ENCODE results near the gene ENTREP1.

Gene ENTREP1

DNA sequence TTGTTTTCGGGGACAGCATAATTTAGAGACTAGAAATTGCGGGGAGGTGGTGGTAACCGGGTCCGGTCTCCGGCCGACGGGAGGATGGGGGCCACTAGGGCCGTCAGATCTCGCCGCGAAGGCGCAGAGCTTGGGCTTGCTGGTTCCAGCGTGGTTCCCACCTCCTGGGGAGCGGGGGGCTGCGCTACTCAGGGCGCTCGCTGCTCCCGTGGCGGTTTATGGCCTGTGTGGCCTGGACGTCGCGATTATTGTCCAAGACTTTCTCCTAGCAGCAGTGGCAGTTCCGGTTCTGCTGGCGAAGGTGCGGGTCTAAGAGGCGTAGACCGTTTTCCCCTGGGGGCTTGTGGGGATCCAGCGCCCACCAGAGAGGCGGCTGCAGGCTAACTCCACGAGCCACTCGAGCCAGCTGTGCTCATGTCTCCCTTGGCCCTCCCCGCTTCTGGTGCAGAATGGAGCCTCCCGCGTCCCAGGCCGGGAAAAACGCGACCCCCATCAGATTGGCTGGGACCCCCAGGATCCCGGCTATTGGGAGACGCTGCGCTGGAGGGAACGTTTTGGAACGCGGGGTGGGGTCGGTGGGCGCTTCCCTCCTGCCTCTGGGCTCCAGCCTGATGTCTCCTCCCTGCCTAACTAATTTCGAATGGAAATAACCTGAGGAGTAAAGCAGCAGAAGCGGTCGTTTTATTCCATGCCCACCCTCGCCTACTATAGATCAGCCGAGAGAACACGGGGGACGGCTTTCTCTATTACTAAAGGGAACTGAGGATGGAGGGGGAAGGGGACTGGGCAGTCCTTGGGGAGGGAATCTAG lies 87.1 kb downstream of the ENTREP1 start:
- H3K27me3 ChIP-seq (ENCODE audit: control insufficient read depth in 1 of 2, insufficient read depth in 1 of 2, low read length in 2 of 2): peaks cover 0 to 13% of the 10 kb centered on the region in 2 experiments
- DNase-seq: no peak
- no peak overlapping the region for H3K23ac ChIP-seq (ENCODE audit: low read length in 2 of 2)
- H2AK5ac ChIP-seq (ENCODE audit: low read length, severe bottlenecking): no peak overlapping the region
- no peak overlapping the region for H2BK15ac ChIP-seq (ENCODE audit: low read depth, poor library complexity, severe bottlenecking)
- 88% methylated on average over 52 of the region's 52 CpGs for WGBS
- H3K4me3 ChIP-seq (ENCODE audit: insufficient read depth in 1 of 2, low read depth in 1 of 2, low read length in 2 of 2): peak overlapping the region in 1 of 2 experiments; percentile 66
- peaks cover 2% of the 10 kb centered on the region for H3K4me1 ChIP-seq (ENCODE audit: control insufficient read depth, insufficient read depth, low read depth, low read length)
- no peak overlapping the region for H3K4ac ChIP-seq (ENCODE audit: low read depth in 1 of 2, low read length in 2 of 2)
- H3K9ac ChIP-seq (ENCODE audit: low read length): peak overlapping the region; percentile 68
- H3K4me2 ChIP-seq (ENCODE audit: low read length, poor library complexity, severe bottlenecking): no peak overlapping the region
- no peak overlapping the region for H3K14ac ChIP-seq (ENCODE audit: low read length in 2 of 2)
- H2AFZ ChIP-seq (ENCODE audit: low read depth, low read length): no peak overlapping the region
- H2BK12ac ChIP-seq (ENCODE audit: low read length in 2 of 2): no peak overlapping the region
- H3K18ac ChIP-seq (ENCODE audit: low read depth in 1 of 2, low read length in 2 of 2): no peak overlapping the region
- no peaks in the 10 kb centered on the region for H3K9me3 ChIP-seq (ENCODE audit: control insufficient read depth, low read length)
- no peaks in the 10 kb centered on the region for H3K79me1 ChIP-seq (replicated peaks; ENCODE audit: low read length, poor library complexity, severe bottlenecking)
- H3K27ac ChIP-seq (ENCODE audit: low read length, poor library complexity, severe bottlenecking): no peak overlapping the region
- no peak overlapping the region for H4K8ac ChIP-seq (ENCODE audit: low read length)
- H2BK120ac ChIP-seq (ENCODE audit: low read depth, low read length): no peak overlapping the region
- H3K36me3 ChIP-seq (ENCODE audit: control insufficient read depth in 1 of 2, insufficient read depth in 2 of 2, low read depth in 1 of 2, low read length in 2 of 2): no peaks in the 10 kb centered on the region
- H4K91ac ChIP-seq (ENCODE audit: low read length): no peak overlapping the region
- H2BK5ac ChIP-seq (ENCODE audit: low read depth, low read length, poor library complexity, severe bottlenecking): no peak overlapping the region

DNA sequence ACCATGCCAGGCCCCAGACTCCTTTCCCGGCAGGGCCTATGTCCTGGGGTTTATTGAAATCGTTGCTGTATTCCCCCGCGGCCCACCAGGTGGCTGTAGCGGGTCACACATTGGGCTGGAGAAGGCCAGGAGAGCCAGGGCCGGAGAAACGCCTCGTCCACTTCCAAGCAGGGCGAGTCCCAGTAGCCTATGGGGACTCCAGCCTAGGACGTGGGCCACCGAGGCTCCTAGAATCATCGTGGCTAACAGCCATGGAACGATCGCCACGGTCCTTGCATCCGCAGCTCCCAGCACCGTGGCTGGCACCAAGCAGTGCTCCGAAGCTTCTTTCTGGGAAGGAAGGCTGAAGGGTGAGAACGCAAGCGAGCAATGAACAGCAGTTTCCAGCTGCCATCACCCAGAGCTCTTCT lies 87.7 kb downstream of the ENTREP1 start:
- Histone ChIP-seq H2BK15ac (ENCODE audit: low read depth, poor library complexity, severe bottlenecking) (no peak overlapping the region), H3K4ac (ENCODE audit: low read depth in 1 of 2, low read length in 2 of 2) (no peak overlapping the region), H3K36me3 (ENCODE audit: control insufficient read depth in 1 of 2, insufficient read depth in 2 of 2, low read depth in 1 of 2, low read length in 2 of 2) (no peaks in the 10 kb centered on the region), H4K91ac (ENCODE audit: low read length) (no peak overlapping the region), H3K27me3 (ENCODE audit: control insufficient read depth in 1 of 2, insufficient read depth in 1 of 2, low read length in 2 of 2) (peaks cover 0 to 13% of the 10 kb centered on the region in 2 experiments), H3K9me3 (ENCODE audit: control insufficient read depth, low read length) (no peaks in the 10 kb centered on the region), H2BK12ac (ENCODE audit: low read length in 2 of 2) (no peak overlapping the region), H4K8ac (ENCODE audit: low read length) (no peak overlapping the region), H3K18ac (ENCODE audit: low read depth in 1 of 2, low read length in 2 of 2) (no peak overlapping the region), H2AFZ (ENCODE audit: low read depth, low read length) (no peak overlapping the region), H3K23ac (ENCODE audit: low read length in 2 of 2) (no peak overlapping the region), H2AK5ac (ENCODE audit: low read length, severe bottlenecking) (no peak overlapping the region), H3K27ac (ENCODE audit: low read length, poor library complexity, severe bottlenecking) (no peak overlapping the region), H3K14ac (ENCODE audit: low read length in 2 of 2) (no peak overlapping the region), H3K4me2 (ENCODE audit: low read length, poor library complexity, severe bottlenecking) (no peak overlapping the region), H3K4me3 (ENCODE audit: insufficient read depth in 1 of 2, low read depth in 1 of 2, low read length in 2 of 2) (peak overlapping the region in 1 of 2 experiments; percentile 66), H3K4me1 (ENCODE audit: control insufficient read depth, insufficient read depth, low read depth, low read length) (peaks cover 2% of the 10 kb centered on the region), H3K79me1 (replicated peaks; ENCODE audit: low read length, poor library complexity, severe bottlenecking) (no peaks in the 10 kb centered on the region), H2BK120ac (ENCODE audit: low read depth, low read length) (no peak overlapping the region), H3K9ac (ENCODE audit: low read length) (peak overlapping the region; percentile 68), H2BK5ac (ENCODE audit: low read depth, low read length, poor library complexity, severe bottlenecking) (no peak overlapping the region)
- WGBS: 36% methylated on average over 19 of the region's 20 CpGs
- DNase-seq: peak; percentile 62

- Histone ChIP-seq H2AFZ (ENCODE audit: low read depth, low read length) (no peak overlapping the region), H3K27me3 (ENCODE audit: control insufficient read depth in 1 of 2, insufficient read depth in 1 of 2, low read length in 2 of 2) (peaks cover 6 to 11% of the 10 kb centered on the region in 2 experiments), H3K23ac (ENCODE audit: low read length in 2 of 2) (no peak overlapping the region), H3K4me2 (ENCODE audit: low read length, poor library complexity, severe bottlenecking) (no peak overlapping the region), H3K9me3 (ENCODE audit: control insufficient read depth, low read length) (no peaks in the 10 kb centered on the region), H3K4me3 (ENCODE audit: insufficient read depth in 1 of 2, low read depth in 1 of 2, low read length in 2 of 2) (no peak overlapping the region), H2BK15ac (ENCODE audit: low read depth, poor library complexity, severe bottlenecking) (no peak overlapping the region), H3K36me3 (ENCODE audit: control insufficient read depth in 1 of 2, insufficient read depth in 2 of 2, low read depth in 1 of 2, low read length in 2 of 2) (no peaks in the 10 kb centered on the region), H2AK5ac (ENCODE audit: low read length, severe bottlenecking) (no peak overlapping the region), H4K8ac (ENCODE audit: low read length) (no peak overlapping the region), H3K9ac (ENCODE audit: low read length) (no peak overlapping the region), H3K14ac (ENCODE audit: low read length in 2 of 2) (no peak overlapping the region), H3K4me1 (ENCODE audit: control insufficient read depth, insufficient read depth, low read depth, low read length) (peaks cover 13% of the 10 kb centered on the region), H3K27ac (ENCODE audit: low read length, poor library complexity, severe bottlenecking) (no peak overlapping the region), H3K18ac (ENCODE audit: low read depth in 1 of 2, low read length in 2 of 2) (no peak overlapping the region), H2BK5ac (ENCODE audit: low read depth, low read length, poor library complexity, severe bottlenecking) (no peak overlapping the region), H2BK12ac (ENCODE audit: low read length in 2 of 2) (no peak overlapping the region), H3K4ac (ENCODE audit: low read depth in 1 of 2, low read length in 2 of 2) (no peak overlapping the region), H3K79me1 (replicated peaks; ENCODE audit: low read length, poor library complexity, severe bottlenecking) (no peaks in the 10 kb centered on the region), H4K91ac (ENCODE audit: low read length) (no peak overlapping the region), H2BK120ac (ENCODE audit: low read depth, low read length) (no peak overlapping the region)
- DNase-seq: no peak
- WGBS: 97% methylated on average over 8 of the region's 10 CpGs
These were observed 95.7 kb downstream of the ENTREP1 start for GRCh38 chr9:69420611-69421270.

Measured in mesenchymal stem cell (in vitro differentiated cells and primary cell).